Cerebellar cortex (tissue), 1 donor: ENCODE data around the gene FGD4.
A peak's percentile ranks its signal among the peaks of the same experiment; 100 is the strongest.

Experiments
- DNase-seq: peaks from one replicate; pipeline ENCODE4 v3.0.0-alpha.2; 2015; ENCODE audit warnings: low spot score

The FGD4 gene

GRCh38 chr12:32606443-32606842, 207.1 kb downstream of the FGD4 start:
- DNase-seq, result no peak

GRCh38 chr12:32609966-32610365, 210.6 kb downstream of the FGD4 start:
- no peak for DNase-seq

GRCh38 chr12:32611986-32612385, 212.6 kb downstream of the FGD4 start:
- peak; percentile 16 for DNase-seq

- no peak for DNase-seq
Observed at GRCh38 chr12:32612658-32613614, 213.6 kb downstream of the FGD4 start.

- DNase-seq, result no peak
Observed at GRCh38 chr12:32615441-32615840, 216.1 kb downstream of the FGD4 start.

- no peak for DNase-seq
Observed at GRCh38 chr12:32617534-32617933, 218.2 kb downstream of the FGD4 start.

- DNase-seq, result no peak
Observed at GRCh38 chr12:32618115-32618514, 218.8 kb downstream of the FGD4 start.

- DNase-seq, result no peak
Observed at GRCh38 chr12:32627976-32628375, 228.6 kb downstream of the FGD4 start.

GRCh38 chr12:32641287-32641901, 242.0 kb downstream of the FGD4 start:
- no peak for DNase-seq

GRCh38 chr12:32644431-32644830, 245.1 kb downstream of the FGD4 start:
- DNase-seq, result no peak

GRCh38 chr12:32647275-32647674, 247.9 kb downstream of the FGD4 start:
- no peak for DNase-seq

- DNase-seq, result no peak
Observed at GRCh38 chr12:32650508-32650907, 251.2 kb downstream of the FGD4 start.

- no peak for DNase-seq
Observed at GRCh38 chr12:32651151-32651955, 252.0 kb downstream of the FGD4 start.

GRCh38 chr12:32651956-32652210, 252.5 kb downstream of the FGD4 start:
- no peak for DNase-seq

- no peak for DNase-seq
Observed at GRCh38 chr12:32659908-32660440, 260.6 kb downstream of the FGD4 start.

GRCh38 chr12:32661706-32662105, 262.3 kb downstream of the FGD4 start:
- DNase-seq, result no peak

GRCh38 chr12:32662665-32663064, 263.3 kb downstream of the FGD4 start:
- DNase-seq, result no peak

- DNase-seq, result no peak
Observed at GRCh38 chr12:32666018-32666417, 266.7 kb downstream of the FGD4 start.

- no peak for DNase-seq
Observed at GRCh38 chr12:32669584-32669983, 270.2 kb downstream of the FGD4 start.

- DNase-seq, result peak; percentile 96
Observed at GRCh38 chr12:32671930-32672780, 272.8 kb downstream of the FGD4 start.

GRCh38 chr12:32679091-32679919, 279.9 kb downstream of the FGD4 start, which contains the start of gene DNM1L:
DNM1L (plus strand) TSS chr12:32679301; CDS start chr12:32679364, 63 bp downstream.
- DNase-seq, result peak; percentile 97
